Renal cortex interstitium (tissue), 11 donors: Measurements from ENCODE around the gene KIF25. TPM values are rescaled to one million over a fixed set of nuclear protein-coding genes. Genes with fewer than 3 reads are reported as not detected.
"Not testable (repeated sequence)": the region's sequence is repeated elsewhere in the genome, so short reads cannot be mapped to it uniquely, and the experiment has no call there.

Experiments used
- DNase-seq, 11 donors: peaks; one replicate each; pipeline ENCODE4 v3.0.0-alpha.2; 2013; ENCODE audit warnings: low read depth in 9 of 11, low spot score in 4 of 11; ENCODE audit errors: extremely low read depth in 1 of 11
- polyA plus RNA-seq, 3 donors: library from polyadenylated mRNA; unstranded; fragments of 120-200 nt; gene quantifications; one replicate each; pipeline ENCODE4 v1.2.1, GENCODE V29; 2013; ENCODE audit not compliant: insufficient read length in 3 of 3

KIF25 gene
- polyA plus RNA-seq, 3 donors: 0.30 to 0.53 (median 0.44) TPM

DNA sequence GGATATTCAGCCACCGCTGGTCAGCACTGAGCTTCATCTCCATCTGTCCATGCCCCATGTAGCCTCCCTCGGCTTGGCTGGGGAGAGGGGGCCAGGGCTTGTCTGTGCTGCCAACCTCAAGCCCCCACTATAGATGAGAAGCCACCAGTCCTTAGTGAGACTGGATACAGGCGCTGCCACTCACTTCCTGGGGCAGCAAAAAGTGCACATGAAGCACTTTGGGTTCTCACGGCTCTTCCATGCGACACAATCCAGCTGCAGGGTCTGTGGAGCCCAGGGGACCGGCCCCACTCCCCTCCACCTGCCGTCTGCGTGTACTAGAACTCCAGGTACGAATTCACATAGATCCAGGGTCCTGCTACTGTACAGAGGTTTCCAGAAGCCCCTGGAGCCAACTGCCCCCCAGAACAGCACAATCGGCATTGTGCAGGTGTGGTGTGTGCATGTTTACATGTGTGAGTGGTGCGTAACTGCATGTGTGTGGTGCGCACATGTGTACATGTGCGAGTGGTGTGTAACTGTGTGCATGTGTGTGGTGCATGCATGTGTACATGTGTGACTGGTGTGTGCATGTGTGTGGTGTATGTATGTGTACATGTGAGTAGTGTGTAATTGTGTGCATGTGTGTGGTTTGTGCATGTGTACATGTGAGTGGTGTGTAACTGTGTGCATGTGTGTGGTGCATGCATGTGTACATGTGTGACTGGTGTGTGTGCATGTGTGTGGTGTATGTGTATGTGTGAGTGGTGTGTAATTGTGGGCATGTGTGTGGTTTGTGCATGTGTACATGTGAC lies 76.7 kb downstream of the KIF25 start:
- DNase-seq: no peak

DNA sequence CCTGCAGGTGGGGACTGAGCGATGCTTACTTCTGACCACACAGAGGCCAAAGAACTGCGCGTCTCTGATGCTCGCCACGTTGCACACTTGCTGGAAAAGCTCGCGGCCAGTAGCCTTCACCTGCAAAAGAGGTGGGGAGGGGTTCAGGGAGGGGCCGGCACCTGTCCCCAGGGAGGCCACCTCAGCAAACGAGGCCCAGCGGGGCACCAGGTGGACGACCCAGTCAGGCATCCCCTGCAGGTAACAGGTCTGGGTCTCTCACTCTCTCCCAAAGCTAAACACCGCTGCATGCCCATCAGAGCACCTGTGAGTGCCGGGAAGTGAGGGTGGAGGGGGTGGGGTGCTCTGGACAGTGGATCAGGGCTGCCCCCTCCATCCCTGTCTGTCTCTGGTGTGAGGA lies 77.7 kb downstream of the KIF25 start:
- no peak for DNase-seq

DNA sequence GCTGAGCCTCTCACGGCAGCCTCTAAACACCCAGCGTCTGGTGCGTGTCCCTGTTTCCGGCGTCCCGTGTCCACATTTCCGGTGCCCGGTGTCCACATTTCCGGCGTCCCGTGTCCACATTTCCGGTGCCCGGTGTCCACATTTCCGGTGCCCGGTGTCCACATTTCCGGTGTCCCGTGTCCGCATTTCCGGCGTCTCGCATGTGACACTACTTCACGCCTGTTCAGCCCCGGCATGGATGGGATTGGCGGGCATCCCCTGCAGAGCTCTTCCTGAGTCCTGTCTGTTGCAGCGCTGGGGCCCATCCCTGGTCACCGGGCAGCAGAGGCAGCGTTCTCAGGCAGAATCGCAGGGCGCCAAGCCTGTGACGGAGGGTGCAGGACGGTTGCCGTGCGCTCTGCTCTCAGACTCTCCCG lies 78.3 kb downstream of the KIF25 start:
- no peak for DNase-seq

DNA sequence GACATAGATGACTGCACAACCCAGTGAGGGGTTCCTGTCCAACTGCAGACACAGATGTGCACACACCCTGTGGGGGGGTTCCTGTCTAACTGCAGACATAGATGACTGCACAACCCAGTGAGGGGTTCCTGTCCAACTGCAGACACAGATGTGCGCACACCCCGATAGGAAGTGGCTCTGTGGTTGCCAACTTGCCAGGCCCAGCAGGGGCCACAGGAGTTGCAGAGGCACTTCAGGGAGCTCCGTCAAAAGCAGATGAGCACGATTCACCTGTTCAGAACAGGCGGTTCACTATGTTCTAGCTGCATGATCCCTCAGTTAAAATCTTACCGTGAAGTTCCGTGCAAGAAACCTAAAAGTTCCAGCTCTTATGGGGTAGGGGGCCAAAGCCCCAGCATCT lies 79.9 kb downstream of the KIF25 start:
- not testable (repeated sequence) for DNase-seq

DNA sequence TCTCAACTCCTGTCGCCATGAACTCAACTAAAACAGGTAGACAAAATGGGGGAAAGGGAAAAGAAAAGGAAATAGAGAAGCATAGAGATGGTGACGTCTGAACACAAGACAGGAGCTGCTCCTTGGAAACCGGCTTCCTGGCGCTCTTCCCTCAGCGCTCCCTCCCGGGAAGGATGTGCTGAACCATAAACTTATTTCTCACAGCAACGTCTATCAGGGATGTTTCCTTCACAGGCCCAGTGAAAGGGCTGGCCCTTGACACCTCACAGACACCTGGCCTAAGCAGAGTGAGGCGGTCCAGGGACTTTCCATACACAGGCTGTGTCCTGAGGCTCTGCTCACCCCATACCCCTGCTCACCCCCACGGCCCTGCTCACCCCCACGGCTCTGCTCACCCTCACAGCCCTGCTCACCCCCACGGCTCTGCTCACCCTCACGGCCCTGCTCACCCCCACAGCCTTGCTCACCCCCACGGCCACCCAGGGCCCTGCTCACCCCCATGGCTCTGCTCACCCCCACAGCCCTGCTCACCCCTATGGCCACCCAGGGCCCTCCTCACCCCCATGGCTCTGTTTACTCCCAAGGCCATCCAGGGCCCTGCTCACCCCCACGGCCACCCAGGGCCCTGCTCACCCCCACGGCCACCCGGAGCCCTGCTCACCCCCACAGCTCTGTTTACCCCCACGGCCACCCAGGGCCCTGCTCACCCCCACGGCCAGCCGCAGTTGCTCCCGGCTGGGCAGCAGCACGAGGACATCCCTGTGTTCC lies 80.9 kb downstream of the KIF25 start:
- no peak for DNase-seq

DNA sequence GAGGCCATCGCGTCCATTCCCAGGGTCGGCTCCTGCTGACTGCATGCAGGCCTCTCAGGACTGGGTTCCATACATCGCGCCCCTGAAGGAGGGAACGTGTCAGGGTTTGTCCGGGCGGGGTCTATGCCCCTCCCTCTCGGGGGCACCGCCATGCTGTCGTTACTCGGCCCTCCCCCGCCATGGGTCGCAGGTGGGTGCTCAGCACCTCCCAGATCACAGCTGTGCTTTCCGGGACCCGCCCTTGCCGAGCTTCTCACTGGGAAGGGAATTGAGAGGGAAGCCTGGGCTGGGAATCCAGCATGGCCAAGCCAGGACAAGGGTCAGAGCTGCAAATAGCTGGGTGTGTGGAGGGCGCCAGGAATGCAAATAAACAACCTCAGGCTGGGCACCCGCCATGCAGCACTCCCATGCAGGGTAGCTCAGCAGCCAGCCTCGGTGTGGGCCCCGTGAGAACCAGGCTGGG lies 81.5 kb downstream of the KIF25 start, which contains the start of gene FRMD1:
FRMD1 (minus strand) TSS at position 270 of the 463 bp plus-strand sequence; CDS start at position 152, 118 bp downstream.
- peak in 1 of 11 donors; percentile 63 for DNase-seq

DNA sequence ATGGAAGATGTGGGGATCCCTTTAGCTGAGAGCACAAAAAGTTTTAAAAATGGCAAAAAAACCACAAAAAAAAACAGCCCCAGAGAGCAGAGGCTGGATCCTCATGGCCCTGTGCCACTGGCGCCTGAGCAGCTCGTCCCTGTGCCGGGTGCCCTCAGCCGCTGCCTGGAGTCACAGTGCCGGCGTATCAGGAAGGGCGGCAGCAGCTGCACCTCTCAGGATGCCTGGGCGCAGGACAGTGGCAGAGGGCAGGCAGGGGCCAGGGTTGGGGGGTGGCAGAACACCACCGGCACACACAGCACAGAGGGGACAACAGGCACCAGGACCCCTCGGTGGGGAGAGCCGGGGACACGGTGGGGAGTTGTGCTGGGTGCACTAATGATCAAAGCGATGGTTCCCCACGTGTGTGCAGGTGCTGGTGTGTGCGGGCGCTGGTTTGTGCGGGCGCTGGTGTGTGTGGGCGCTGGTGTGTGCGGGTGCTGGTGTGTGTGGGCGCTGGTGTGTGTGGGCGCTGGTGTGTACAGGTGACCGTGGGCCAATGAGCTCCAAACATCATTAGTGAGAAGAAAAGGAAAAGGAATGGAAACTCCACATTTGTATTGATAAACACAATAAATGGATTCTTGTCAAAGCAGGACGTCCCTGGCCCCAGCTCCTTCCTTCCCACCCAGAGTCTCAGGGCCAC lies 83.1 kb downstream of the KIF25 start:
- DNase-seq: no peak

DNA sequence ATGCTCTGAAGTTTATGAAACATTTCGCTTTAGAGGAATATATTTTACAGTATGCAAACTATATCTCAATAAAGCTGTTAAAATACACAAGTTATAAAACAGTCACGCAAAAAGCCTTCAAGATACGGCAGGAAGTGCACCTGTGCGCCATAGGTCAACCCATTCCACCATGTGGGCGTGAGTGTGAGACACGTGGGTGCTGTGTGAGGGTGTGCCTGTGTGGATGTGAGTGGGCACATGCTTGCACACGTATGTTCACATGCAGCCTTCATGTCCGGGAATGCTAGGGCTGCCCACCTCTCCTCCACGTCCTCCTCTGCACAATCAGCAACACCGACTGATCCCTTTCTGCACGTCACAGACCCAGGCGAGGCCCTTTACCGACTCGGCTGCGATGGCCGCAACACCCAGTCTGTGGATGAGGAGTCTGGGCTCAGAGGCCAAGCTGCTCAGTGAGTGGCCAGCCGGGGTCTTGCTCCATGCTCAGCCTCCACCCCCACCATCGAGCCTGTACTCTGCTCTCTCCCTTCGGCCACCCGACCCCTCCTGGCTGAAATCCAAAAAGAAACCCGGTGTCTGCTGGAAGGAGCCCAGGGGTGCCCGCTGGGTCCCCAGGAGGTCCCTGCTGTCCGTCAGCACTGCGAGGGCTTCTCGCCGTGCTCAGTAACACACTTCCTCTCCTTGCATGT lies 84.5 kb downstream of the KIF25 start:
- no peak for DNase-seq

DNA sequence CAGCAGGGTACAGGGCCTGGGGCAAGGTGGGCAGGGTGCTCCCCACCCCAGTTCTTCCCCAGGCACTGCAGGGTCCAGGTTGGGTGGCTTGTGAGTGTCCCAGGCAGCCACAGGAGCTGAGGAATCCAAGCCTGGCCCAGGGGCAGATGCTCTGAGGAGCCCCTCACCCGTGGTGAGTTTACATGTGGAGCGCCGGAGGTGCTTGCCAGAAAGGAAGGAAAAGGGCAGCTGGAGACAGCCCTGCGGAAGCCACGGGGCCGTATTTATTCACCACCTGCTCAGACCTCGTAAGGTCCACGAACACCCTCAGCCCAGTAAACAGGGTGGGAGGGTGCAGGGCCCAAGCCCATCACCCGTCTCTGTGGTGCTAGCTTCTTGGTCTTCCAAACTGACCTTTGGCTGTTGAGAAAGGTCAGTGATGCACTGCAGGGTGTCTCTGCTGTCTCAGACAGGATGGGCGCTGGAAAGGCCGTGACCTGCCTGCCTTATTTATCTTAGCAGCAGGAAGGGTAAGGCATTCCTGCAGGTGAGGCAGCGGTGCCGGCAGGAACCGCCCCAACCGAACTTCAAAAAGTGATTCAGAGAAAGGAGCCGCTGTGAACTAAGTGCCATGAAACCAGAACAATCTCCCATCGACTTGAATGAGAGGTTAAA lies 85.5 kb downstream of the KIF25 start:
- no peak for DNase-seq

DNA sequence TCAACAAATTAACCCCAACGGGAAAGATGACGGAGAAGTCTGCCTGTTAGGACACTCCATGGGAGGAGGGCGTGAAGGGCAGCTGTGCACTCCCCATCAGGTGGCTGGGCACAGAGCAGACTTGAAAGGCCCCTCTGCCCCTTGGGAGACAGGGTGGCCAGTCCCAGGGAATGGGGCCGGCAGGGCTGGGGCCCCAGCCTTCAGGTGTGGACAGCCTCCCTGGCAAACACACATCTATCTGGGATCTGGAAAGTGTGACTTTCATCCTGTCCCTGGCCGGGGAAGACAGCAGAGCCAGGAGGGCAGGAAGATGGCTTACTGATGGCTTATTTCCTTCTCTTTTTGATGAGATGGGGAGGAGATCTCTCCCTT lies 86.0 kb downstream of the KIF25 start:
- DNase-seq: no peak

DNA sequence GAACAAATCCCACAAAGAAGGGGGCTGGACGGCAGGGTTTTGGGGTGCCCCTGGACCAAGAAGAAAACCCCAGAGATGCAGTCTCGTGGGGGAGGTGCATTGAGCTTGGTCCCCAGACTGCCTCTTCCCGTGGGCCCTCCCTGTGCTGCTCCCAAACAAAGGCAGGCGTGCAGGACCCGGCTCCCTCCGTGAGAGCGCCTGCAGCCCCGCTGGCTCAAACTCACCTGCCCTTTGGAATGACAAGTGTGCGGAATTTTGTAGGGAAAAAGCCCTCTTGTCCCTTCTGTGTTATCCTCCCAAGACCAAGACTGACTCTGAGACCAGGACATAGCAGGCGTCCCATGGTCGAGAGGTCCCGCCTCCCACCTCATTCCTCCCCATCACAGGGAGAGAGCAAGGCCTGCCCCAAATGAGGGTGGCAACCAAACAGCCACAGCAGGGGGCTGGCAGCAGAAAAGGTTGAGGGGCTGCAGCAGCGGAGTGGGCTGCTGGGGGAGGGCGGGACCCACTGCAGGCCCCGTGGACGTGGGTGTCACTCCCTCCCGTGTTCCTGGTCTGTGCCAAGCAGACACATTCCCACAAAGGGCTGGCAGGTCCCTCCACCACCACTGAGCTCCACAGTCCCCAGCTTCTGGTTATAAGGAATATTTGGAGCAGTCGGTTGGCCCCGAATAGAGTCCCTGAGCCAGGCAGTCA lies 87.1 kb downstream of the KIF25 start:
- DNase-seq: no peak

DNA sequence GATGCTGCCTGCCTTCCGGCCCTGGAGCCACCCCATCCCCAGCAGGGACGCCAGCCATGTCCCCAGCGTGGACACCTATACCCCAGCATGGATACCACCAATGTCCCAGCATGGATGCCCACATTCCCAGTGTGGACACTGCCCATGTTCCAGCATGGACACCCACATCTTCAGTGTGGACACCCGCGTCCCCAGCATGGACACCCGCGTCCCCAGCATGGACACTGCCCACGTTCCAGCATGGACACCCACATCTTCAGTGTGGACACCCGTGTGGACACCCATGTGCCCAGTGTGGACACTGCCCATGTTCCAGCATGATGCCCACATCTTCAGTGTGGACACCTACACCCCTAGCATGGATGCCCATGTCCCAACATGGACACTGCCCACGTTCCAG lies 88.6 kb downstream of the KIF25 start:
- no peak for DNase-seq

DNA sequence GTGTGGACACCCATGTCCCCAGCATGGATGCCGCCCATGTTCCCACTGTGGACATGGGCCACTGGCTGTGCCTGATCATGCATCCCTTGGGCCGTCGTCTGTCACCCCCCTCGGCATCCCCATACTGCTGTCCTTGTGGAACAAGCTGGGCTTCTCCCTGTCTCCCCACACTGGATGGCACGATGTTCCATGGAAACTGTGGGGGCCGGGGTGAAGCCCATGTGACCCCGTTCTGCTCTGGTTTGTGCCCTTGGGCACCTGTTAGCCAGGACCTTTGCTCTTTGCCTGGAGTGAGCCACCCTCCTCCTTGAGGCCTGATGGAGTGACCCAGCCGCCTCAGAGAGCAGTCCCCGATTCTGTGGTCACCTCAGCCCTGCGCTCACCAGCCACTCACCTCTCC lies 89.1 kb downstream of the KIF25 start:
- DNase-seq: no peak

DNA sequence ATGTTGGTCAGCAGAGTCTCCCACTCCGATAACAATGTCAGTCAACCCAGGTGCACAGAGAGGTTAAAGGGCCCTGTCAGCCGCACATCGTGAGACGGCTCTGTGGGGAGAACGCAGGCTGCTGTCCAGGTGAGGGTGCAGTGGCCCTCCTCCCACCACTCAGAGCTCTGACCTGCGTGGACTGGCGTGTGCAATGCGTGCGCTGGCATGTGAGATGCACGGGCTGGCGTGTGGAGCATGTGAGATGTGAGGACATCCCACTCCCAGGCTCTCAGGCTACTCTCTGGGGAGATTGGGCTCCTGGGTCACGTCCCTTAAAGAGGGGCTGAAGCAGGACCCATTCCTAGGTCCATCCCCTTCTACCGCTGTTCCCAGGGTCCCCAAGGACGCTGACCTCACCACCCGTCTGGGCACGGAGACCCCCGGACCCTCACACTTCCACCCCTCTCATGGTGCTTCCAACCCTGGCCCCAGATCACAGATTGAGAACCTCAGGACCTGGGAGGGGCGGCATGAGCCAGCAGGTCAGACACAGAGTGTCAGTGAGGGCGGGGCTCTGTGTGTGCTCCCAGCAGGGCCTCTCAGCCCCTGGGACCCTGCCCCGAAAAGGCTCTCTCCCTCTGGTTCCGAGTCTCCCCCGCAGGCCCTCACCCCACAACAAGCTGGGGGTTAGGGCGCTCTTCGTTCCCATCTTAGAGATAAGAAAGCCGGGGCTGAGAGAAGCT lies 90.1 kb downstream of the KIF25 start:
- no peak for DNase-seq

DNA sequence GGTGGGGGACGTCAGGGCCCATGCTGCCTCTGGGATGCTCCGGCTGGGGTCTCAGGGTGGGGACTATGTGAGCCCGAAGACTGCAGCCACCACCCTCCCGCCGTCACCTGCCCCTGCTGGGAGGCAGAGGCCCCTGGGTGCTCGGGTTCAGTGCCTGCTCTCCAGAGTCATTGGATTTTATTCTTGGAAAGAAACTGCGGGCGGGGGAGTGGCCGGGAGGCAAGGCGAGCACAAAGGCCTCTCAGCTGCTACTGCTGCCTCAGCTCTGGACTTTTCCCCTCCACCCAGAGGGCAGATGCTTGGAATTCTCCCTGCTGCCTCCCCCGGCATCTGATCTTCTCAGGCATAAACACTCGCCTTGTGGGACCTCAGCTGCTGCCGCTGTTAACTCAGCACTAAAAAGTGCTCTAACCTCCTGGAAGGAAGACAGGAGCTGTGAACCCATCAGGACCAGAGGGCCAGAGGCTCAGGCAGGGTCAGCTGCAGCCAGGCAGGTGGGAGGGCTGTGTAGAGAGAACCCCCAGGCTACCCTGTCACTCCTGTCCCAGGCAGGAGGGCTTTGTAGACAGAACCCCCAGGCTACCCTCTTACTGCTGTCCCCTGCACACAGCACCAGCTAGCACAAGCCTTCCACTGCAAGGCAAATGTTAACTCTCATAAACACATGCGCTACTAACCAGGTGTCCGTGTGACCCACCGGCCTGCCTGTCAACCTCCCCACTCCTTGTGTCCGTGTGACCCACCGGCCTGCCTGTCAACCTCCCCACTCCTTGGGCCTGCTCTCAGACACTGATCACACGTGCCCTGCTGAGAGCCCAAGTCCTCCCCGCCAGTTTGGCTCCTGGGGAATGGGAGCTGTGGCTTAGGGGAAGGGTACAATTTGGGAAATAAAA lies 90.9 kb downstream of the KIF25 start:
- DNase-seq: peak; percentile 69 to 95 (median 87)

DNA sequence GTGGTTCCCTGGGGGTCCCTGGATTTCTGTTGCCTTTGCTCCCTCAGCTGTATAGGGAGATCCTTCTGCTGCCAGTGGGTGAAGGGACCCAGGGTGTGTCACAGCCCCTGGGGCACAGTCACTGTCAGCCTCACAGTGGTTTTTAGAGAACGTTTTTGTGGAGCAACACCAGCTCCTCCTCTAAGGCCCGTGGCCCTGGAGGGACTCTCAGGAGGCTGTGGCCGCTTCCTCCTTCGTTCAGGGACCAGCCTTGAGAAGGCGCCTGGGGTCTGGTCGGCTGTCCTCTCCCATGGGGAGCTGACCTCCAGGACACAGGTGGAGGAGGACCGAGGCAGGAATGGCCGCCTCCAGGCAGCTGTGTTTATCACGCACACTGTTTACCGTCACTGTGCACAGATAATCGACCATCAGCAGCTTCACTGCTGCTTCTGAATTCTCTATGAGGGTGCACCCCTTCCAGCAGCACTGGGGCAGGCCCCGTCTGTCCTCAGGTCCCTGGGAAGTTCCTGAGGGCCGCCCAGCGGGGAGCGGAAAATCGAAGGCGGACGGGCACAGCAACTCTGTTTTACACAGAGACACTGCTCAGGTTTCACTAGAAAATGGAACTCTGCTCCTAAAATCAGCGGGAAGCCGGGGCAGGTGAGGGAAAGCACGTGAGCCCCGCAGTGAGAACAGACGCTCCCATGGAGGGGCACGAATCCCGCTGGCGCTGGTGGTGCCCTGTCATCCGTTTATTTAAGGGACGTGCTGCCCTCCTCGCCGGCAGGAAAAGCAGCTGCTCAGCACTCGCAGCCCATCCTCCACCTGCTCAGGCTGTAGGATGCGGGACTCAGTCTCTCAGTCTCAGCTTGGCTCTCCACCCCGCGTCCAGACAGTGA lies 92.0 kb downstream of the KIF25 start:
- DNase-seq: no peak
